ENCODE results near the gene DYNLT2.

DYNLT2 gene

DNA sequence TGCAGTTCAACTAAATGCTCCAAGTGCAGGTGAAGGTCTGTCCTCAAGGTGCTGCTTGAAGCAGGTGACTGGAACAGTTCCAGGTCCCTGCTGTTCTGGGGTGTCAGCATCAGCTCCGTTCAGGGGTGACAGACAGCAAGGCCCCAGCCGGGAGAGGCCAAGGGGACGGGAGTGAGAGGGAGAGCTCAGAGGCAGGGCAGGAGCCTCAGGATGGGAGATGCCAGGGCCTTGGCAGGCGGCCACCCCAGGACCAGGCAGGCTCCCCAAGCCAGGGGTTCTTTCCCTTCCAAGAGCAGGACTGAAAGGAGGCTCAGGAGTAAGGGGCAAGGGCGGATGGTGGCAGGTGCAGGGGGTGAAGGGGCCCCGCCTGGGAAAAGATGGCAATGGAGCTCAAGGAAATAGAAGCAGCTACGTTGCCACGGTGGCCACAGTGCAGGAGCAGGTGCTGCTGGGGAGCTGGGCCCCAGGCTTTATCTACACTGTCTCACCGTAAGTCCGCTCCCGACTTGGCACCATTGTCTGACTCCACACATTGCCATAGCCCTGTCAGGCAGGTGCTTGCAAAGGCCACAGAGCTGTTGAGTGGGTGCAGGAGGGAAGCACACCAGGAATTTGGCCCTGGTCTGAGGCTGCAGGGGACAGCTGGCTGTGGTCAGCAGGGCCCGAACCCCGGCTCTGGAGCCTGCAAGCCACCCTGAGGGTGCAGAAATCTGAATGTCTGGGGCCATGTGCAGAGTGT is 43.1 kb upstream of the DYNLT2 start:
- H3K4me3 ChIP-seq (ENCODE audit: low read depth, low read length), result no peak overlapping the region
- DNase-seq (ENCODE audit: low read depth), result no peak
- TF ChIP-seq, protein P1, sequence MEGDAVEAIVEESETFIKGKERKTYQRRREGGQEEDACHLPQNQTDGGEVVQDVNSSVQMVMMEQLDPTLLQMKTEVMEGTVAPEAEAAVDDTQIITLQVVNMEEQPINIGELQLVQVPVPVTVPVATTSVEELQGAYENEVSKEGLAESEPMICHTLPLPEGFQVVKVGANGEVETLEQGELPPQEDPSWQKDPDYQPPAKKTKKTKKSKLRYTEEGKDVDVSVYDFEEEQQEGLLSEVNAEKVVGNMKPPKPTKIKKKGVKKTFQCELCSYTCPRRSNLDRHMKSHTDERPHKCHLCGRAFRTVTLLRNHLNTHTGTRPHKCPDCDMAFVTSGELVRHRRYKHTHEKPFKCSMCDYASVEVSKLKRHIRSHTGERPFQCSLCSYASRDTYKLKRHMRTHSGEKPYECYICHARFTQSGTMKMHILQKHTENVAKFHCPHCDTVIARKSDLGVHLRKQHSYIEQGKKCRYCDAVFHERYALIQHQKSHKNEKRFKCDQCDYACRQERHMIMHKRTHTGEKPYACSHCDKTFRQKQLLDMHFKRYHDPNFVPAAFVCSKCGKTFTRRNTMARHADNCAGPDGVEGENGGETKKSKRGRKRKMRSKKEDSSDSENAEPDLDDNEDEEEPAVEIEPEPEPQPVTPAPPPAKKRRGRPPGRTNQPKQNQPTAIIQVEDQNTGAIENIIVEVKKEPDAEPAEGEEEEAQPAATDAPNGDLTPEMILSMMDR (IDR thresholded peaks at IDR 0.05; ENCODE audit: insufficient read depth, low read depth, low read length, missing control alignments), result no peak

DNA sequence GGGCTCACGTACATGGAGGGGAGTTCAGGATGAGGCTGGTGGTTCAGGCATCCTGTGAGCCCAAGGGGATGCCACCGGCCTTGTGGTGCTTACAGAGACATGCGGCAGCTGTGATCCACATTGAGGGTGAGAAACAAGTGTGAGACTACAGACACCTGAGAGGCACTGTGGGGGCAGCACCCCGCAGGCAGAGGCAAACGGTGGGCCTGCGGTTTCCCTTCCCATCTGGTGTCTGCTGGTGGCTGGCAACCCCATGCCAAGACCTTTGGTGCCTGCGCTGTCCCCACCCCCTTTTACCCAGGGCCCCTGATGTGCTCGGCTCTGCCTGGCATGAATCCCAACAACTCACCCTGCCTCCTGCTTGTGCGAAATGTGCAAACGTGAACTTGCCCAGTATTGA is 42.0 kb upstream of the DYNLT2 start:
- no peak for DNase-seq (ENCODE audit: low read depth)
- H3K4me3 ChIP-seq (ENCODE audit: low read depth, low read length), result no peak overlapping the region

DNA sequence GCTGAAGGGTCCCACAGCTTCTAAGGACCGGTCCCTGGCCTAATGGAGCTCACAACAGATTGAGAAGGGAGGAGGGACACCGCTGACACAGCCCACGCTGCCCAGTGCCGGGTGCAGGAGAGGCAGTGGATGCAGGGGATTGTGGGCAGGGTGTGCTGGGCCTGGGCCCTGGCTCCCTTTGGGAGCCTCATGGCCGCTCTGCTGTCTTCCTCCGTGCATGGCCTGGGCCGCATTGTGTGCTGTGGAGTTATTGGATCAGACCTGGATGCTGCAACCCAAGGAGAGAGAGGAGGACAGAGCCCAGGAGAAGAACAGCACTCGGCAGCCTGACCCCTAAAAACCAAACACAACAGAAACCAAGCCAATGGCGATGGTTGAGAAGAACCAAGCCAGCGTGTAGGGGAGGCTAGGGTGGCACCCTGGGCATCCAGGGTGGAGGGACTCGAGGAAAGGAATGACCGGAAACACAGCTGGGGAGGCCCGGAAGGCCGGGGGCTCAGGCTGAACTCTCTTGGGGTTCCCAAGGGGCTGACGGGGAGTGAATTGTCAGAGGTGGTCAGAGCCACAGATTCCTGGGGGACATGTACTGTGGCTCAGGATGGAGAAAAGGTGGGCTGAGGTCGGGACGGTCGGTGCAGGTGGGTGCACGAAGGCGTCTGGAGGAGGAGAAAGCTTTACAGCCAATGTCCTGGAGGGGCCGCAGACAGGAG is 41.1 kb upstream of the DYNLT2 start:
- no peak for DNase-seq (ENCODE audit: low read depth)
- H3K4me3 ChIP-seq (ENCODE audit: low read depth, low read length), result no peak overlapping the region
- TF ChIP-seq, protein P1 (IDR thresholded peaks at IDR 0.05; ENCODE audit: insufficient read depth, low read depth, low read length, missing control alignments), result no peak

More for the DNA sequence above, 42.0 kb upstream of the DYNLT2 start:
- TF ChIP-seq, protein P1 (IDR thresholded peaks at IDR 0.05; ENCODE audit: insufficient read depth, low read depth, low read length, missing control alignments), result no peak

- TF ChIP-seq, protein P1 (IDR thresholded peaks at IDR 0.05; ENCODE audit: insufficient read depth, low read depth, low read length, missing control alignments), result no peak
- no peak overlapping the region for H3K4me3 ChIP-seq (ENCODE audit: low read depth, low read length)
- no peak for DNase-seq (ENCODE audit: low read depth)
Observed at GRCh38 chr6:169791721-169792131, 40.4 kb upstream of the DYNLT2 start.

GRCh38 chr6:169789944-169790927 is 38.9 kb upstream of the DYNLT2 start:
- DNase-seq (ENCODE audit: low read depth), result peak; percentile 60
- TF ChIP-seq, protein P1 (IDR thresholded peaks at IDR 0.05; ENCODE audit: insufficient read depth, low read depth, low read length, missing control alignments), result peak; percentile 95
- peak overlapping the region; percentile 26 for H3K4me3 ChIP-seq (ENCODE audit: low read depth, low read length)

- H3K4me3 ChIP-seq (ENCODE audit: low read depth, low read length), result no peak overlapping the region
- DNase-seq (ENCODE audit: low read depth), result no peak
- TF ChIP-seq, protein P1 (IDR thresholded peaks at IDR 0.05; ENCODE audit: insufficient read depth, low read depth, low read length, missing control alignments), result no peak
Observed at GRCh38 chr6:169789146-169789943, 38.0 kb upstream of the DYNLT2 start.
